ENCODE measurements around the gene MEP1B.
"Not testable (repeated sequence)": the region's sequence is repeated elsewhere in the genome, so short reads cannot be mapped to it uniquely, and the experiment has no call there.

Gene MEP1B

GRCh38 chr18:32195881-32196815 is 6.3 kb downstream of the MEP1B start:
- H3K27me3 Mint-ChIP-seq = no peaks in the 10 kb centered on the region
- H3K36me3 Mint-ChIP-seq = no peaks in the 10 kb centered on the region
- H3K27ac Mint-ChIP-seq = no peak overlapping the region

GRCh38 chr18:32200766-32201165 is 10.9 kb downstream of the MEP1B start:
- H3K27ac Mint-ChIP-seq = no peak overlapping the region
- no peaks in the 10 kb centered on the region for H3K27me3 Mint-ChIP-seq
- no peaks in the 10 kb centered on the region for H3K4me1 Mint-ChIP-seq
- no peak overlapping the region for H3K4me3 Mint-ChIP-seq
- no peaks in the 10 kb centered on the region for H3K36me3 Mint-ChIP-seq
- no peaks in the 10 kb centered on the region for H3K9me3 Mint-ChIP-seq

More at GRCh38 chr18:32195881-32196815, 6.3 kb downstream of the MEP1B start:
- no peaks in the 10 kb centered on the region for H3K9me3 Mint-ChIP-seq
- no peaks in the 10 kb centered on the region for H3K4me1 Mint-ChIP-seq
- H3K4me3 Mint-ChIP-seq = no peak overlapping the region

- no peaks in the 10 kb centered on the region for H3K9me3 Mint-ChIP-seq
- H3K27me3 Mint-ChIP-seq = no peaks in the 10 kb centered on the region
- H3K36me3 Mint-ChIP-seq = no peaks in the 10 kb centered on the region
- H3K4me1 Mint-ChIP-seq = no peaks in the 10 kb centered on the region
- H3K27ac Mint-ChIP-seq = no peak overlapping the region
- no peak overlapping the region for H3K4me3 Mint-ChIP-seq
Observed at GRCh38 chr18:32201948-32202672, 12.3 kb downstream of the MEP1B start.

GRCh38 chr18:32208023-32208422 is 18.2 kb downstream of the MEP1B start:
- Mint-ChIP-seq H3K36me3 (no peaks in the 10 kb centered on the region), H3K4me1 (no peaks in the 10 kb centered on the region), H3K27me3 (no peaks in the 10 kb centered on the region), H3K4me3 (no peak overlapping the region), H3K27ac (no peak overlapping the region), H3K9me3 (no peaks in the 10 kb centered on the region)

- Mint-ChIP-seq H3K27me3 (no peaks in the 10 kb centered on the region), H3K9me3 (no peaks in the 10 kb centered on the region), H3K4me1 (no peaks in the 10 kb centered on the region), H3K27ac (no peak overlapping the region), H3K4me3 (no peak overlapping the region), H3K36me3 (no peaks in the 10 kb centered on the region)
Observed at GRCh38 chr18:32208577-32208976, 18.7 kb downstream of the MEP1B start.

GRCh38 chr18:32209685-32210445 is 20.0 kb downstream of the MEP1B start:
- no peak overlapping the region for H3K27ac Mint-ChIP-seq
- no peaks in the 10 kb centered on the region for H3K9me3 Mint-ChIP-seq
- no peaks in the 10 kb centered on the region for H3K4me1 Mint-ChIP-seq
- no peak overlapping the region for H3K4me3 Mint-ChIP-seq
- no peaks in the 10 kb centered on the region for H3K36me3 Mint-ChIP-seq
- no peaks in the 10 kb centered on the region for H3K27me3 Mint-ChIP-seq

- Mint-ChIP-seq H3K36me3 (no peaks in the 10 kb centered on the region), H3K27ac (no peak overlapping the region), H3K4me3 (no peak overlapping the region), H3K27me3 (no peaks in the 10 kb centered on the region), H3K9me3 (no peaks in the 10 kb centered on the region), H3K4me1 (no peaks in the 10 kb centered on the region)
Observed at GRCh38 chr18:32213693-32214092, 23.9 kb downstream of the MEP1B start.

GRCh38 chr18:32216390-32216789 is 26.6 kb downstream of the MEP1B start:
- Mint-ChIP-seq H3K9me3 (no peaks in the 10 kb centered on the region), H3K4me1 (no peaks in the 10 kb centered on the region), H3K36me3 (no peaks in the 10 kb centered on the region), H3K27ac (no peak overlapping the region), H3K27me3 (no peaks in the 10 kb centered on the region), H3K4me3 (no peak overlapping the region)

GRCh38 chr18:32219431-32220018 is 29.7 kb downstream of the MEP1B start:
- Mint-ChIP-seq H3K27me3 (no peaks in the 10 kb centered on the region), H3K36me3 (no peaks in the 10 kb centered on the region), H3K4me1 (no peaks in the 10 kb centered on the region), H3K9me3 (no peaks in the 10 kb centered on the region), H3K4me3 (no peak overlapping the region), H3K27ac (no peak overlapping the region)

GRCh38 chr18:32233348-32233747 is 43.5 kb downstream of the MEP1B start:
- H3K27ac Mint-ChIP-seq, H3K4me1 Mint-ChIP-seq, H3K36me3 Mint-ChIP-seq: not testable (repeated sequence)

GRCh38 chr18:32237049-32237448 is 47.2 kb downstream of the MEP1B start:
- Mint-ChIP-seq H3K9me3 (no peaks in the 10 kb centered on the region), H3K27ac (no peak overlapping the region), H3K4me3 (no peak overlapping the region), H3K4me1 (no peaks in the 10 kb centered on the region), H3K36me3 (no peaks in the 10 kb centered on the region), H3K27me3 (peaks cover 14% of the 10 kb centered on the region)

More at GRCh38 chr18:32233348-32233747, 43.5 kb downstream of the MEP1B start:
- H3K4me3 Mint-ChIP-seq, H3K9me3 Mint-ChIP-seq: not testable (repeated sequence)
- H3K27me3 Mint-ChIP-seq = peaks cover 11% of the 10 kb centered on the region

GRCh38 chr18:32238635-32239268 is 48.9 kb downstream of the MEP1B start:
- Mint-ChIP-seq H3K27me3 (peaks cover 14% of the 10 kb centered on the region), H3K4me3 (no peak overlapping the region), H3K9me3 (no peaks in the 10 kb centered on the region), H3K36me3 (no peaks in the 10 kb centered on the region), H3K4me1 (no peaks in the 10 kb centered on the region), H3K27ac (no peak overlapping the region)

GRCh38 chr18:32242395-32242794 is 52.6 kb downstream of the MEP1B start:
- no peaks in the 10 kb centered on the region for H3K36me3 Mint-ChIP-seq
- H3K27ac Mint-ChIP-seq = no peak overlapping the region
- peaks cover 9% of the 10 kb centered on the region for H3K27me3 Mint-ChIP-seq
- H3K4me3 Mint-ChIP-seq = no peak overlapping the region
- H3K9me3 Mint-ChIP-seq = no peaks in the 10 kb centered on the region
- H3K4me1 Mint-ChIP-seq = no peaks in the 10 kb centered on the region

GRCh38 chr18:32243358-32243757 is 53.5 kb downstream of the MEP1B start:
- peaks cover 8% of the 10 kb centered on the region for H3K27me3 Mint-ChIP-seq
- H3K4me3 Mint-ChIP-seq = no peak overlapping the region
- H3K4me1 Mint-ChIP-seq = no peaks in the 10 kb centered on the region
- no peaks in the 10 kb centered on the region for H3K36me3 Mint-ChIP-seq
- no peaks in the 10 kb centered on the region for H3K9me3 Mint-ChIP-seq
- H3K27ac Mint-ChIP-seq = no peak overlapping the region

- Mint-ChIP-seq H3K4me1 (no peaks in the 10 kb centered on the region), H3K27ac (no peak overlapping the region), H3K36me3 (no peaks in the 10 kb centered on the region), H3K27me3 (peaks cover 10% of the 10 kb centered on the region), H3K4me3 (no peak overlapping the region), H3K9me3 (no peaks in the 10 kb centered on the region)
Observed at GRCh38 chr18:32244881-32245280, 55.0 kb downstream of the MEP1B start.

Data from activated naive CD4-positive, alpha-beta T cell treated with anti-CD3 and anti-CD28 coated beads, Interleukin-2, amount 50 U/mL, for 24 hours (primary cell).